HCT116 (cell line): ENCODE data around the gene NARS2.

ENCODE experiments used
- CBX3 ChIP-seq: IDR thresholded peaks from 2 replicates; pipeline ENCODE4 v1.6.1; 2012; ENCODE audit warnings: low read depth
- CEBPB ChIP-seq: IDR thresholded peaks from 2 replicates; pipeline ENCODE4 v1.6.1; 2012; ENCODE audit warnings: low read depth
- CTCF ChIP-seq, 3 experiments: fragments of 200-600 bp in 1 of 3; sonication (generic) in 1 of 3; IDR thresholded peaks in 2 of 3; conservative IDR thresholded peaks in 1 of 3; 2 replicates each; pipeline ENCODE4 v1.5.1; 2012 to 2017; ENCODE audit warnings: low read depth in 2 of 3, low read length in 2 of 3, antibody characterized with exemption in 1 of 3, borderline replicate concordance in 1 of 3, control low read depth in 1 of 3, mild to moderate bottlenecking in 1 of 3, mixed read lengths in 1 of 3, mixed run types in 1 of 3, moderate library complexity in 1 of 3; ENCODE audit not compliant: insufficient read depth in 1 of 3
- EZH2 ChIP-seq: fragments of 200-600 bp; sonication (generic); IDR thresholded peaks from 2 replicates; pipeline ENCODE4 v1.6.1; 2017; ENCODE audit warnings: antibody characterized with exemption, mixed run types
- FOSL1 ChIP-seq: IDR thresholded peaks from 2 replicates; pipeline ENCODE4 v1.6.1; 2012; ENCODE audit warnings: low read depth
- JUND ChIP-seq: IDR thresholded peaks from 2 replicates; pipeline ENCODE4 v1.6.1; 2012
- MAX ChIP-seq: IDR thresholded peaks from 2 replicates; pipeline ENCODE4 v1.6.1; 2012
- POLR2A ChIP-seq: IDR thresholded peaks from 2 replicates; pipeline ENCODE4 v1.7.0; 2011; ENCODE audit warnings: borderline replicate concordance; ENCODE audit not compliant: insufficient read depth, insufficient read length; ENCODE audit errors: extremely low read depth
- REST ChIP-seq: IDR thresholded peaks from 2 replicates; pipeline ENCODE4 v1.6.1; 2012; ENCODE audit warnings: low read depth
- YY1 ChIP-seq: IDR thresholded peaks from 2 replicates; pipeline ENCODE4 v1.6.1; 2011; ENCODE audit warnings: low read length, low read depth, moderate library complexity, mild to moderate bottlenecking; ENCODE audit not compliant: insufficient replicate concordance; ENCODE audit errors: extremely low read depth
- ZNF274 ChIP-seq: fragments of 200-500 bp; sonication (Bioruptor generic); IDR thresholded peaks from 2 replicates; pipeline ENCODE4 v1.6.1; 2014; ENCODE audit warnings: mild to moderate bottlenecking, low read depth, low read length, inconsistent platforms

- no peak for TF ChIP-seq REST
- TF ChIP-seq CTCF (IDR thresholded peaks at IDR 0.05 in 2 of 3, conservative IDR thresholded peaks at IDR 0.05 in 1 of 3; ENCODE audit: borderline replicate concordance in 1 of 3, insufficient read depth in 1 of 3, low read depth in 2 of 3, low read length in 2 of 3): no peak
- TF ChIP-seq ZNF274: no peak
- no peak for TF ChIP-seq EZH2
- no peak for TF ChIP-seq YY1
- no peak for TF ChIP-seq MAX
- no peak for TF ChIP-seq POLR2A
- TF ChIP-seq CEBPB: no peak
- no peak for TF ChIP-seq FOSL1
- no peak for TF ChIP-seq JUND
- no peak for TF ChIP-seq CBX3
These were observed 96.1 kb downstream of the NARS2 start for GRCh38 chr11:78478536-78478935.
